ENCODE data around the gene ERI3.
A peak's percentile ranks its signal among the peaks of the same experiment; 100 is the strongest.

ERI3 gene

DNA sequence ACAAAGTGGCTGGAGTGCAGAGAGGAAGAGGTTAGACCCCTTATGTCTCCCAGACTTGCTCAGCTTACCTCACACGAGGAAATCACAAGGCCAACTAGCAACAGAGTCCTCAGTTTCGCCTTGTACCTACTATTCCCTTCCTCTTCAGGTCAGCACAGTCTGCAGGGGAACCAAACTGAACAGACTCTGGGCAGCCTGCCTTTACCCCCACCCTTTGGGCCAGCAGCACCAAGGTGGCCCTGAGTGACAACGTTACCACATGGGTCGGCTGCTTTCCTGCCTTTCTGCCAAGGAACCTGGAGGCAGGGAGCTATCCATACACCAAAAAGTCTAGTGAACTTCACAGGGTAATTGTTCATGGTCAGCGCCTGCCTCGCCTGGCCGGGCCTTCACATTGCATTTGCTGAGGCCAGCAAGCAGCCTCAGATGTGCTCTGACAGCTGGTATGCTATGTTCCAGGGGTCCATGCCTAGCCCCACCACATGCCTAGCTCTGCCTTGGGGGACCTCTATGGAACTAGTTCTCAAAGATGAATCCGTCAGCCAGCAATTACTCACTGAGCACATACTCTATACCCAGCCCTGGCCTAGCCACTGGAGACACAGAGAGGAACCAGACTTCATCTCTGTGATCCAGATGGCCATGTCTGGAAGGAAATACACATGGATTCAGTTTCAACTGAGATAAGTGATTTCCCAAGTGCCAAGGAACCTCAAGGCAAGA lies 72.2 kb downstream of the ERI3 start:
- no peak for DNase-seq

DNA sequence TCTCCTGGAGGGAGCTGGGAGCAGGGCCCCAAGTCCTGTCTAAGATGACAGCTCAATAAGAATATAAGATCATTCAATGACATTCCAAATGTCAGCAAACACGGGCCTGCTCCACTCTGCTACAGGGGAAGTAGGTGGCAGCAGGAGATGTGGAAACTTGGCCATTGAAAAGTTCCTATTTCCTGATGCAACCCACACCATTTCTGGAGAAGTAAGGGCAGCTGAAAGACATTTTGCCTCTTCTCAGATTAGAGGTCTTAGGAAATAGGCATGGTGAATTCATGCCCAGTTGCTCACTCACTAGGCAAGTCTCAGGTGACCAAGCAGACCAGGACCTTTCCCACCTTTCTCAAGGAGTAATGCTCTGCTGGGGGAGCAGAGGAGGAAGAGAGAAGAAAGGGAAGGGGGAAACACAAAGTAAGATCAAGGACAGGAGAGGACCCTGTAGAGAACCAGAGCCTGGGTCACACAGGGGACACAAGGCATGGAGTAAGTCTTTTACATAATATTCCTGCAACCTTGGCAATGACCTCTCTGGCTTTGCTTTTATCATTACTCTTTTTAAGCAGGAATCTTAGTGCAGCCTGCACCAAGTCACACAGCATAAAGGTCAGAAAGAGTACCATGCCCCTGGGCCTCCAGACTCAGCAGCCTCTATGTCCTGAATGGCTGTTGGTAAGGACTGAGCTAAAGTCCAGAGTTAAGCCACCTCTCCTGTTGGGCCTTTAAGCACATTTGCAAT lies 72.9 kb downstream of the ERI3 start:
- DNase-seq, result no peak

DNA sequence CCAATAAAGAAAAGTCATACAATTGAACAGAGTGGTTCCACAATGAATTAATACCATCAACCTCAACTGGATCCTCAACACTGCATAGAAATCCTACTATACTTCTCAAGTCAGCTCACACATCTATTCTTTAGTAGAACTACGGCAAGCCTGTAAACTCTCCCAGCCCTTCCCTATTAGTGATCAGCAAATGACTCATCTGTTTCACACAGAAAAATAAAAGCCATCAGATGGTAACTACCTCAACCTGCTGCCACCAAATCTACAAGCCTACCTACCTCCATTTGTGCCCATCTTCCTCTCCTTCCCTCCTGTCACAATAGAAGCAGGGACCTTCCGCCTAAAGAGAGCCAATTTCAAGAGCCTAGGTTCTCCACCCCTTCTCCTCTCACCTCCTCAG lies 78.2 kb downstream of the ERI3 start:
- DNase-seq, result no peak

DNA sequence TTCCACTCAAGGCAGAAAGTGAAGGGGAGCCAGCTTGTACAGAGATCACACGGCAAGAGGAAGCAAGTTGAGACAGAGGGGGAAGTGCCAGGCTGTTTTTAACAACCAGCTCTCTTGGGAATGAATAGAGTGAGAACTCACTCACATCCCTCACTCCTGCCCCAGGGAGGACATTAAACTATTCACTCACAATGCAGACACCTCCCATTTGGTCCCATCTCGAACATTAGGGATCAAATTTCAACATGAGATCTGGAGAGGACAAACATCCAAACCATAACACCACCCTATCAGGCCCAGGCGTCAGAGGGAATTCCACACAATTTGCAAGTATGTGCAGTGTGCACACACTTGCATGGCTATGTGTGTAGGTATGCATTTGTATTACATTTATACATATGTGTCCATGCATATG lies 79.1 kb downstream of the ERI3 start:
- peak; percentile 29 for DNase-seq

DNA sequence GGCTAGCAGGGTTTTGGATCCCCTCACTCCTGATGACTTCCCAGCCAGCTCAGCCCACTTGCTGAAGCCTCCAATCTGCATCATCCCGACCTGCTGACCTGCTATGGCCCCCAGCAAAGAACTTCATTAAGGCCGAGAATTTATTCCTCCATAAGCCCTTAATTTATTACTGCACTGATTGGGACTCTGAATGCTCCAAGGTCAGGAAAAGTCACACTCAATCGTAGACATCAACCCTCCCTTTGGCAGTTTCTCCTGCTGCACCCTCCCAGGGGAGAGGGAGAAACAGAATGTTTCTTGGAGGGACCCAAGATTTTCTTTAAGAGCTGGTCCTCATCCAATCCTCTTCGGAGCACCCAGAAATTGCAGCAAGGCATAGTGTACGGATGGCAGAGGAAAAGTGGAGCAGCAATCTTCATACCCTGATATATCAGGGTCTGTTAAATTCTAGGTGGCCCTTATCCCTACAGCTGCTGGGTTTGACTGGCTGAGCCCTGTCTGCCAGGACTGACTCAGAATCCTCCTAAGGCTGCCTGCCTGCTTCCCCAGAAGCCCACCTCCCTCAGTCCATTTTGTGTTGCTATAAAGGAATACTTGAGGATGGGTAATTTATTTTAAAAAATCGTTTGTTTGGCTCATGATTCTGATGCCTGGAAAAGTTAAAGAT lies 79.6 kb downstream of the ERI3 start:
- DNase-seq, result no peak

DNA sequence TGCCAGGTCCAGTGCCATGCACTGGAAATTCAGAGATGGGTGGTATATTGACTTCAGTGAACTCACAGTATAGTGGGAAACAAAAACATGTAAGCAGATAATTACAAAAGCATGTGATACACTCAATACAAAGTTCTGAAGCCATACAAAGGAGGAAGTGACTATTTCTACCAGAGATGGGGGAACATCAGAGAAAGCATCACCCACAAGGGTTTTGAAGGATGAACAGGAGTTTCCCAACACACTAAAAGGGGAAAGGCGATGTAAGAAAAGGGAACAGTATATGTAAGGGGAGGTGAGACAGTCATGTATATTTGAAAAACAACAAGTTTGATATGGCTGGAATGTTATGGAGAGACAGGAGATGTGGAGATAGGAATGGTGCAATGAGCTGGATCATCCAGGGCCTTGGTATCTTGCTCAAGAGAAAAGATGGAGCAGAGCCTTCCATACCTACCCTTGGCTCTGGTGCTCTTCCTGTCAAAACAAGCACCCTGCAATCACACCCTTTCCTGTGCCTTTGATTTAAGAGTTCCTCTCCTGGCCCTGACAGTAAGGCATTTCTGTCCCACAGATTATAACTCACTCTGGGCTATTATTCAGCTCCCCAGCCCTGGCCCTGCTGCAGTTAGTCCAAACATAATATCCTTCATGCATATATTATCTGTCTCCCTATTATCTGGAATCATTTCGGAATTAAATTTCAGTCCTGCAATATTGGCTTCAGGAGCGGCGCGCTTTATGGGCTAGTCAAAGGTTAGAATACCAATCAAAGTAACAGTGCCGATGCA lies 81.3 kb downstream of the ERI3 start:
- DNase-seq, result no peak

DNA sequence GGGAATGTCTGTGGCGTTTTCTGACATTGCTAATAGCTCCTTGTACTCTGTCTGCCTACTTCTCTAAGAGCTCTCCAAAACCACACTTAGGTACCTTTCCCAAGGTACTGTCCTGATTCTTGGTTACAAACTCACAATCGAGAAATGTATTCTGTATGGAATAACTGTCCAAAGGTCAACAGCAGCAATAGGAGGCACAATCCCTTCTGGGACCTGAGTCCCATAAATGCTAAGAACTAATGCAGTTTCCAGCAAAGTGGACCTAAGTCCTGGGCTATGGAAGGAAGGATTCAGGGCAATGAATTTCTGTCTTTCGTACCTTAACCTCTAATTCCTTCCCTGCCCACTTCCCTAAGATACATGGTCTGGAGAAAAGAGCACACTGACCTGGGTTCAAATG lies 82.1 kb downstream of the ERI3 start:
- no peak for DNase-seq

DNA sequence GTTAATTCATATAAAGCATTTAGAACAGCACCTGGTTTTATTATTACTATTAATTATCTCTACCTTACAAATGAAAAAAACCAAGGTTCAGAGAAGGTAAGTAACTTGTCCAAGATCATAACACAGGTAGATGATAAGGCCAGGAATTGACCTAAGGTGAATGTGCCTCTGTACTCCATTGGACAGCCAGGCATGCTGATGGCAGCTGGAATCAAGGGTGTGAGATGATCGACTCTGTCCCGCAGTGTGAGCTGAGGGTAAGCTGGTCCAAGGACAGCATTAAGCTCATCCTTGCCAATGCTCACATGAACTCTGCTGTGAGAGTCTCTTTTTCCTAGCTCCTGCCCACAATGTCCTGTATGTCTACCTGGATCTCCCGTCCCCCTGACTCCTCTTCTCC lies 83.4 kb downstream of the ERI3 start:
- DNase-seq, result no peak

DNA sequence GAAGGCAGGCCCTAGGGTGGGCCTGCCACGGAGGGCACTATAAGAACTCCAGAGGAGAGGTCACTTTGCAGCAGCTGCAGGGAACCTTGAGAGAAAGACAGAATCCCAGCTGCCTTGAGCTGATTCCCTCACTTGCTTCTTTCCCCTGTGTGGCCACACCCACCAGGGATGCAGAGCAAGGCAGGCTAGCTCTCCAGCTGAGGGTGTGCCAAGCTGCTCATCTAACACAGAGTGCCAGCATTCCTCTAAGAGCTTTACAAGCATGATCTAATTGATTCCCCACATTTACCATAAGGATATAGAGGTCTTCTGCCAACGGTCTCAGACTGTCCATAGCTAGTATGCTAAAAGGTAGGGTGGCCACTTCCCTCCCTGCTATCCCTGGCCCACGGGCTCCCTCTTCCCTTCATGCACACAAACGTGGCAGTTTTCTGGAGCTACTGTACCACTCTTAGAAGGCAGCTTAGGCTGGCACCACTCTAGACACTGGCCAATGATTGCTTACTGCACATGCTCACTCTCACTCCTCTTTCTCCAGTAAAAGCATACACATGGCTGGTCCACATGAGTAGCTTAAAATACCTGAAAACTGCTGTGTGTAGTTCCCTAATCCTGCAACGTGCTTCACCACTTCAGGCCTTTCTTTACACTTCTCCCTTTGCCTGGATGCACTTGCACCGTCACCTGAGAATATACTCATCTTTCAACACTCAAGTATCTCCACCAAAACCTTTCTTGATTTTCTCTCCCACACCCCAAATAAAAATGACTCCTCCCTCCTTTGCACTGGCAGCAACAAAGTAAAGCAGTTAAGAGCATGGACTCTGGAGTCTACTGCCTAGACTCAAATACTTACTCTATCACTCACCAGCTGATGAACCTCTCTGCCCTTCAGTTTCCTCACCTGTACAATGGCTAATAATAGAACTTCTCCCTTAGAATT lies 84.1 kb downstream of the ERI3 start:
- no peak for DNase-seq

DNA sequence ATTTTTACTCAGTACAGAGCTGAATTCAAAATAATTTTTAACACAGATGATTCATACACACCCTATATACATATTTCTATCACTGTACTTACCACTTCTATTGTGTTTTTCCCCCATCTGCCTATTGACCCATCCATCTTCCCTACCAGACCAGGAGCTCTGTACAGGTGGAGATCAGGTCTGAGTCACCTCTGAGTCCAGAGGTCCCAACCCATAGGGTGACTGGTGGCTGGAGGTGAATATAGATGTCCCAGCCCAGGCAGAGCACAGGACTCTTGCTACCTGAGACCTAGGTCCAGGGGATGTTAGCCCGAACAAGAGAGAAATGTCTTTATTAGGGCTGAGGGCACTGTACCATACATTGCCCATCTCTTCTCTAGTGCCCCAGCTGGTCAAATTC lies 87.0 kb downstream of the ERI3 start:
- DNase-seq, result no peak

DNA sequence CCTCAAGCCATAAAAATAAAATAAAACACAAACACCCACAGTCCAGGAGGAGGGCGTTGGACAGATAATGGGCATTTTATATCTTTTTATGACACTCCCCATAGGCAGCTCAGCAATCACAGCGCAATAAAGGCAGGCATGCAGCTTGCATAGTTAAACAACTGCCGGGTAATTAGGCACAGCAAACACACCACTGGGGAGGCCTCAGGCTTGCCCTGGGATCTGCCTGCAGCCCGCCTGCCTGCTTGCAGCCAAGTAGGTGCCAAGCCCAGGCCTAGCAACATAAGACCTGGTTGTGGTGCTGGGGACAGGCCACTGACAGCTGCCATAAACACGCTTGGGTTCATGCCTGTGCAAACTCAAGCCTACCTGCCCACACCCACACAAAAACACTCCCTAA lies 87.6 kb downstream of the ERI3 start:
- DNase-seq, result no peak

DNA sequence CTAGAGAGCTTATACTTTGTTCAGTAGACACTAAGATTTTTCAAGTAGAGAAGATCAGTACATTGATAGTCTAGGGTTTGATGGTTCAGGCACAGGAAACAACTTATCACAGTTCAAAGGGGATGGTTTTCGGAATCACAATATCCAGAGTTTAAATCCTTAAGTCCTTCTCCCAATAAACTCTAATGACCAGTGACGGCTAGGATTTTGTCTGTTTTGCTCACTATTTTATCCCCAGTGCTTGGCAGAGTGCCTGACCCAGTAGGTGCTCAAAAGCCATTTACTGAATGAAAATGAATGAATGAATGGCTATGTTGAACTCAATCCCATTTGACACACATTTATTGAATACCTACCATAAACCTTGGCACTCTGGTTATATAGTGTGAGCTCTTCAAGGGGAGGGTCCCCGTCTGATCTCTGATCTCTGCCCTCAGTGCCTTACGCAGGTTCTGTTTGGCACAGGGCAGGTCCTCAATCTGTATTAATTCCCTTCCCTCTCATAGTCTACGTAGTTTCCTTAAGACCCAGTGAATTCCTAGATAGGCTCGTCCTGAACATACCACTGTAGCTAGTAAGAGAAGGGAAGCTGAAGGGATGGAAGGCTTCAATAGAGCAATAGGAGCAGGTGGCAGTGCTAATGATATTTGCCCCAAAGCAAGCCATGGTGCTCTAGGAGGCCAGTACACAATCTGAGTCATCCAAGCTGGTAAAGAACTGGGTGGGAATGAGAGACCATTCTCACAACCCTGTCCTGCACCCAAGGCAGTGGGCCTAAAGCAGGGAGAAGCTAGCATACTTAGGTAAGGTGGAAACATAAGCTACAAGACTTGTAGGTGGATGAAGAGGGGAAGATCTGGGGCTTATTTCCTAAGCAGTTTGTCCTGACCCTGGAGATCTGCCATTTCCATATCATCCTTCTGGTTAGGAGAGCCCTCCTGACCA lies 88.4 kb downstream of the ERI3 start:
- DNase-seq, result no peak

DNA sequence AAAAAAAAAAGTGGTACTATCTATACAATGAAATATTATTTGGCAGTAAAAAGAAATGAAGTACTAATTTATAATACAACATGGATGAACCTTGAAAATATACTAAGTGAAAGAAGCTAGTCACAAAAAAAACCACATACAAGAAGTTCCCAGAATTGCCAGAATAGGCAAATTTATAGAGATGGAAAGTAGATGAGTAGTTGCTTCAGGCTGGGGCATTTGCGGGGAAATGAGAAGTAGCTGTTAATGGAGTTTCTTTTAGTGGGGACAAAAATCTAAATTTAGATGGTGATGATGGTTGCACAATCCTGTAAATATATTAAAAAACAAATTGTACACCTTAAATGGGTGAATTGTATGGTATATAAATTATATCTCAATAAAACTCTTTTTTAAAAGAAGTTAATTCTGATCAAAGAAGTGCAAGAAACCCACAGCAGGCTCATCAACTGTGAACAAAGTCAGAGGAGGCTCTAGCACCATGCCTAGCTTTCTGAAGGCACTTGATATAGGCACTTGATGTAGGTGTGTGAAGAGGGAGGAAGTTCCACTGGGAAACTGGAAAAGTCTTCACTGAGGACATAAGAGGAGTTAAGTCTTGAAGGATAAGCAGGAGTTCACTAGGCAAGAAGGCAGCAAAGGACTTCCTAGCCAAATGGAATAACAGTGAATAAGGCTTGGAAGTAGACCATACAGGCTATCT lies 89.2 kb downstream of the ERI3 start:
- DNase-seq, result peak; percentile 20

DNA sequence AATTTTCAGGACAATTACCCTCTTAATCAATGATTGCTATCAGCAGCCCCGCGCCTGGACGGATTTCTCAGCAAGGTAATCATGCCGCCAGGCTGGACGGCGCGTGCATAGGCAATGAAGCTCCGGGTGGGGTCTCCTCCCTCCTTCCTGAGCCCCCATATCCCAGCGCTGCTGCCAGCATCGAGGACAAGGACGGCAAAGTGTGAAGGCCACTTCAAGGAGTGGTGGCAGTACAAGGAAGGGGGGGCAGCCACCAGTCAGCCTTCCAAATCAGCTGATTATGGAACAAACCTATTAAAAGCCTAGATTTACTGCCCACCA lies 90.6 kb downstream of the ERI3 start:
- DNase-seq, result no peak

DNA sequence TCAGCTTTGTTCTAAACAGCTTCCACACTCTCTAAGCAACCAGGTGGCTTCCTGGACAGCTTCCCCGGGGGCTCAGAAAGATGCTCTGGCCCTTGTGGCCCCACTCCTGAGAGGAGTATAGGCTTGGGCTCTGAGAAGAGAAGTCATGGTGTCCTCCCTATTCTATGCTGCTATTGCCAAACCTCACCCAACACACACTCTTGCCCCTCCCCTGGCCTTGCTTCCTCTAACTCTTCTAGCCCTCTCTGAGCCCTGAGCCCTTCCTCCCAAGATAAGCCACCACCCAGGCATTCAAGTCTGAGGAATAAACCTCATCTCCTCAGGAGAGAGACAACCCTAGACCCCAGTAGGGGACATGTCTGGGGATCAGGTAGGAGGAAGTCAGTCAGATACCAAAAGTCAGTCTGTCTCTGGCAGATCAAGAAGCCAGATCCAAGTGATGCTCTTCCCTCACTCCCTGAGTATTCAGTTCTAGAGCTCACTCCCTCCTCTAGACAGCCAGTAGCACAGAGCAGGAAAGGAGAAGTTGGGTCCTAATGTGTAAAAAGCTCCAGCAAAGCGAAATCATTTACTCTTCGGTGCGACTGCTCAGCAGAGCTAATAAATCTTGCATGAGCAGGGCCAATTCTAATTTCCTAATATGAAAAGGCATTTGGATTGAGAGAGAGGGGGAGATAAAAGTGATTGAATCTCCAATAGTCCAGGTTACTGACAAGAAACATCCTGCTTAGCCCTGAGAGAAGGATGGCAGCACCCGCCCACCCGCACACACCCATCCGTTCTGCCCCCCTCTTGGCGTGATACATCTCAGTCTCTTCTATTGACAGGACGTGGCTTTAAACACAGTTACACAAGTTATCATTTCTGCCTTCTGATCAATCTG lies 91.2 kb downstream of the ERI3 start:
- DNase-seq, result peak; percentile 61

DNA sequence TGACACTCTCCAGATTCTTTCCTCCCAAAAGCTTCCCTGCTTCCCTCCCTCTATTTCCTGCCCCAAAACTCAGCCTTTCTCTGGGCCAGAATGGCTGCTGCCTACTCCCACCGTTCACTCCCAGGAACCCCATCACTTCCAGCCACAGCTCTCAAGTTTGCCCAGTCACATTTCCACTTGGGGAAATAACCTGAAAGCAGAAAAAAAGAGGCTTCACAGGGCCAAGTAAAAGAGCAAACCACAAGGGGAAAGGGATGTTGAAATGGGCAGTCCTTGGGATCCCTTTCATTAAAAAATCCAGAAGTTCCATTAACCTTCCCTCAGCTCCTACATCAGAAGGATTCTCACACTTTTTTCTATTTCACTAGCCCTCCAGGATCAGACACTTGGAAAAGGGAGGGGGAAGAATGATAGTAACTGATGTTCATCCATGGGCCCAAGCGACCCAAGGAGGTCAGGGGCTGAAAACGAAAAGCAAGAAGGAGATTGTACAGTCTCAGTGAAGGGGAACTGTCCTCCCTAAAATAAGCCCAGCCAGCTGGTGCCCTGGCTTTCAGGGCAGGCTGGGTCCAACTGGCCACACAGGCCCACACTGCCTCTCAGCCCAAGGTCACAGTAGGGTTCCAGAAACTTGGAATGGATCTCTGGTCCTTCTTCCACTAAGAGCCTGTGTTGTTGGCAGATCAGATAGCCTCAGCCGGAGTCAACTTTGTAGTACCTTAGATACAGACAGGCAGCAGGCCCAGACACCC lies 92.1 kb downstream of the ERI3 start:
- no peak for DNase-seq

DNA sequence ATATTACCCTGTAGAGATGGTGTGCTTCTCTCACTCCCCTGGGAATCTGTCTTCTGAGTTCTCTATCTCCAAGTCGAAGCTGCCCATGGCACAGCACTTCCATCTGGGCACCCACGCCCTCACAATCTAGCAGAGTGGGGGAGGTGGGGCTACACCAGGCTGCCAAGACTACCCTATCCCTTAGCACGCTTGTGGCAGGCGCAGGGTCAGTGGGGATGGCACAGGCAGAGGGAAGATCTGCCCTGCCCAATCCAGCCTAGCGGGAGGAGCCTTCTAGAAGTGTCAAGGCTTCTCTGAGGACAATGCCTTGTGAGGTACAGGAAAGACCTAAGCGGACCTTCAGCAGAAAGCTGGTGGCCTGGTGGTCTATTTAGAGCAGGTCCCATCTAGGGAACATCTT lies 92.6 kb downstream of the ERI3 start:
- no peak for DNase-seq

DNA sequence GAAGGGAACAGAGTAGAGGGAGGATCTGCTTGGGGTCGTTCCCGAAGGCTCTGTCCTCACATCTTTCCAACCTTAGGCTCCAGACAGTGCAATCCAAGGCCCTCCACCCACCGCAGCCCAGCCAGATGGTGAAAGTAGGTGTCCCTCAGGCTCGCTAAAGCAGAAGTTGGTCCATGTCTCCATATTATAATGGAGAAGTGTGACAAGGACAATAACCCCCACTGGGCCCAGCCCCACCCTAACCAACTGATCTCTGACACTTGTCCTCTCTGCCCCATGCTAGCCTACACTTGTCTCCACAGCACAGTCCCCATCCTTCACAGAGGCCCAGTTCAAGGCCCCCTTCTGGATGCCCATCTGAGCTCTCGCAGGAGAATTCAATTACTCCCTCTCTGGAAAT lies 93.1 kb downstream of the ERI3 start:
- no peak for DNase-seq

Data from OCI-M1 (cell line).